NCI-H128 (cell line): ENCODE results near the gene FIP1L1.
"Not testable (repeated sequence)": the region's sequence is repeated elsewhere in the genome, so short reads cannot be mapped to it uniquely, and the experiment has no call there.

Experiments
- DNase-seq: peaks from one replicate; lab custom pipeline; 2025; ENCODE audit not compliant: unreplicated experiment; lab: John Stamatoyannopoulos, UW

The FIP1L1 gene

GRCh38 chr4:53465891-53466290 is 88.5 kb downstream of the FIP1L1 start:
- DNase-seq: no peak

- DNase-seq: not testable (repeated sequence)
Observed at GRCh38 chr4:53466576-53466975, 89.1 kb downstream of the FIP1L1 start.

- no peak for DNase-seq
Observed at GRCh38 chr4:53476232-53477037, 99.0 kb downstream of the FIP1L1 start.

GRCh38 chr4:53477038-53477565 is 99.7 kb downstream of the FIP1L1 start:
- no peak for DNase-seq

- no peak for DNase-seq
Observed at GRCh38 chr4:53477636-53478035, 100.2 kb downstream of the FIP1L1 start.

GRCh38 chr4:53478671-53479456 is 101.4 kb downstream of the FIP1L1 start:
- DNase-seq: no peak

GRCh38 chr4:53479736-53480525 is 102.5 kb downstream of the FIP1L1 start:
- DNase-seq: no peak

- no peak for DNase-seq
Observed at GRCh38 chr4:53480909-53481308, 103.5 kb downstream of the FIP1L1 start.

GRCh38 chr4:53481586-53481985 is 104.1 kb downstream of the FIP1L1 start:
- DNase-seq: no peak

GRCh38 chr4:53483250-53483649 is 105.8 kb downstream of the FIP1L1 start:
- no peak for DNase-seq

- no peak for DNase-seq
Observed at GRCh38 chr4:53484911-53485657, 107.6 kb downstream of the FIP1L1 start.

GRCh38 chr4:53485658-53486040 is 108.2 kb downstream of the FIP1L1 start:
- no peak for DNase-seq

GRCh38 chr4:53487766-53488165 is 110.3 kb downstream of the FIP1L1 start:
- no peak for DNase-seq

GRCh38 chr4:53489279-53489889 is 111.9 kb downstream of the FIP1L1 start:
- no peak for DNase-seq

GRCh38 chr4:53490161-53490956 is 112.9 kb downstream of the FIP1L1 start:
- no peak for DNase-seq

- DNase-seq: no peak
Observed at GRCh38 chr4:53490965-53491622, 113.7 kb downstream of the FIP1L1 start.

- no peak for DNase-seq
Observed at GRCh38 chr4:53494851-53495250, 117.4 kb downstream of the FIP1L1 start.

- no peak for DNase-seq
Observed at GRCh38 chr4:53497487-53498244, 120.2 kb downstream of the FIP1L1 start.
